K562 (cell line): ENCODE results near the gene NAP1L2. TPM values are rescaled to one million over a fixed set of nuclear protein-coding genes. Genes with fewer than 3 reads are reported as not detected.

Experiments
- ATAC-seq: fragments of 200-7000 bp; cut with Tn5 transposase; 3 replicates; pipeline ENCODE4 v1.9.1; 2020; ENCODE audit warnings: moderate library complexity
- BruUV-seq: library from RNA; stranded (reverse); fragments of 400-500 nt; replicated peaks from 2 replicates; lab custom pipeline; 2021; lab: Mats Ljungman, UMichigan
- CTCF ChIA-PET: fragments of 300-600 bp; formaldehyde crosslinking; extraction: SDS; loops from one replicate; lab custom pipeline; 2021; ENCODE audit warnings: low intra/inter-chr PET ratio; lab: Yijun Ruan, JAX
- POLR2A ChIA-PET: fragments of 300-600, 350-650 bp; sonication (Branson Sonifier 250); formaldehyde crosslinking; extraction: SDS; loops from one replicate; lab custom pipeline; 2021; ENCODE audit warnings: antibody characterized with exemption, inconsistent platforms; lab: Yijun Ruan, JAX
- DNase-seq, 4 experiments: peaks; one replicate each; pipeline versions ENCODE4 v3.0.0 to v3.0.0-alpha.2; 2011 to 2018; ENCODE audit warnings: low spot score in 3 of 4, mixed read lengths in 3 of 4; ENCODE audit errors: extremely low read depth in 1 of 4
- FAIRE-seq: peaks from 2 replicates; lab custom pipeline; 2011; peaks lifted over from hg19 to GRCh38; lab: Jason Lieb, UNC
- H2AFZ ChIP-seq: 2 replicates; pipeline ENCODE4 v1.6.0; 2011; ENCODE audit warnings: low read depth, low read length, control low read depth, inconsistent platforms
- H3K27ac ChIP-seq: fragments of 200-600 bp; 3 replicates; pipeline ENCODE4 v1.8.0; 2011; ENCODE audit warnings: low read depth, mild to moderate bottlenecking, control low read depth, inconsistent platforms, low read length, moderate library complexity, mixed read lengths; ENCODE audit errors: extremely low read depth
- H3K27me3 ChIP-seq, 2 experiments: fragments of 300-600 bp in 1 of 2; 2 replicates in 1 of 2; 3 replicates in 1 of 2; pipeline versions ENCODE4 v1.6.0 to v1.8.0; 2011; ENCODE audit warnings: inconsistent platforms in 2 of 2, low read length in 2 of 2, mild to moderate bottlenecking in 1 of 2, mixed read lengths in 1 of 2, moderate library complexity in 1 of 2; ENCODE audit not compliant: control insufficient read depth in 2 of 2, insufficient read depth in 2 of 2
- H3K36me3 ChIP-seq: fragments of 300-600 bp; 3 replicates; pipeline ENCODE4 v1.8.0; 2011; ENCODE audit warnings: mild to moderate bottlenecking, low read length, inconsistent platforms; ENCODE audit not compliant: control insufficient read depth, insufficient read depth
- H3K4me1 ChIP-seq, 2 experiments: fragments of 200-600 bp in 1 of 2; replicated peaks in 1 of 2; 2 replicates in 1 of 2; 3 replicates in 1 of 2; pipeline versions ENCODE4 v1.5.1 to v1.8.0; 2011; ENCODE audit warnings: inconsistent platforms in 2 of 2, low read length in 2 of 2, mild to moderate bottlenecking in 1 of 2, mixed read lengths in 1 of 2, moderate library complexity in 1 of 2; ENCODE audit not compliant: control insufficient read depth in 2 of 2, insufficient read depth in 2 of 2
- H3K4me2 ChIP-seq: 2 replicates; pipeline ENCODE4 v1.6.1; 2011; ENCODE audit warnings: low read length, control low read depth, inconsistent platforms, mixed read lengths; ENCODE audit not compliant: insufficient read depth
- H3K4me3 ChIP-seq: fragments of 200-600 bp; sonication (generic), shearing (Covaris generic); 2 replicates; pipeline ENCODE4 v1.5.1; 2016; ENCODE audit warnings: control low read depth, inconsistent platforms
- H3K79me2 ChIP-seq: fragments of 200-600 bp; 3 replicates; pipeline ENCODE4 v1.8.0; 2011; ENCODE audit warnings: low read length, inconsistent platforms; ENCODE audit not compliant: control insufficient read depth, insufficient read depth
- H3K9ac ChIP-seq, 2 experiments: 2 replicates each; pipeline versions ENCODE4 v1.6.0 to v1.6.1; 2011; ENCODE audit warnings: low read depth in 2 of 2, low read length in 2 of 2, control low read depth in 1 of 2, inconsistent platforms in 1 of 2, mild to moderate bottlenecking in 1 of 2, mixed read lengths in 1 of 2; ENCODE audit not compliant: insufficient read depth in 1 of 2
- H3K9me1 ChIP-seq: one replicate; pipeline ENCODE4 v1.6.0; 2011; ENCODE audit warnings: inconsistent platforms, mild to moderate bottlenecking, low read length, moderate library complexity; ENCODE audit not compliant: control insufficient read depth, insufficient read depth
- H3K9me3 ChIP-seq: replicated peaks from 2 replicates; pipeline ENCODE4 v1.5.1; 2011; ENCODE audit warnings: low read depth, low read length, inconsistent platforms; ENCODE audit not compliant: control insufficient read depth, insufficient read depth
- H4K20me1 ChIP-seq: replicated peaks from 2 replicates; pipeline ENCODE4 v1.6.1; 2011; ENCODE audit warnings: low read length, inconsistent platforms, mixed read lengths; ENCODE audit not compliant: control insufficient read depth, insufficient read depth
- BCL6 ChIP-seq: fragments of 250-450 bp; sonication (Bioruptor Pico); IDR thresholded peaks from 2 replicates; pipeline ENCODE4 v1.4.0; 2020
- BCLAF1 ChIP-seq, 2 experiments: fragments of 450-650 bp in 1 of 2; IDR thresholded peaks; 2 replicates each; pipeline ENCODE4 v1.6.1; 2011 to 2017; ENCODE audit warnings: low read depth in 2 of 2, antibody characterized with exemption in 1 of 2, borderline replicate concordance in 1 of 2, low read length in 1 of 2, mild to moderate bottlenecking in 1 of 2, mixed read lengths in 1 of 2; ENCODE audit not compliant: control insufficient read depth in 1 of 2
- CBFA2T3 ChIP-seq: fragments of 450-650 bp; IDR thresholded peaks from 2 replicates; pipeline ENCODE4 v1.6.1; 2017
- COPS2 ChIP-seq: fragments of 450-650 bp; conservative IDR thresholded peaks from 2 replicates; pipeline ENCODE4 v1.6.1; 2016; ENCODE audit warnings: mild to moderate bottlenecking, moderate library complexity
- FOSL1 ChIP-seq: fragments of 200-800 bp; sonication (Bioruptor generic); conservative IDR thresholded peaks from 2 replicates; pipeline ENCODE4 v1.6.1; 2016; ENCODE audit warnings: missing genetic modification characterization, missing compliant biosample characterization
- FOXJ2 ChIP-seq: fragments of 200-800 bp; sonication (Bioruptor generic); IDR thresholded peaks from 2 replicates; pipeline ENCODE4 v1.6.1; 2016; ENCODE audit warnings: missing genetic modification characterization, missing compliant biosample characterization
- HMBOX1 ChIP-seq: sonication (generic); IDR thresholded peaks from 2 replicates; pipeline ENCODE4 v1.6.1; 2016
- IRF1 ChIP-seq: sonication (generic); formaldehyde crosslinking; IDR thresholded peaks from 2 replicates; pipeline ENCODE4 v1.8.0; 2022; ENCODE audit warnings: missing genetic modification reagents, mild to moderate bottlenecking, borderline replicate concordance
- KAT7 ChIP-seq: sonication (generic); formaldehyde crosslinking; IDR thresholded peaks from 2 replicates; pipeline ENCODE4 v1.8.0; 2022; ENCODE audit warnings: missing genetic modification reagents, mild to moderate bottlenecking, borderline replicate concordance
- NR2C1 ChIP-seq, 2 experiments: fragments of 450-650 bp; IDR thresholded peaks; 2 replicates each; pipeline ENCODE4 v1.6.1; 2017; ENCODE audit warnings: mild to moderate bottlenecking in 2 of 2, antibody characterized with exemption in 1 of 2, inconsistent platforms in 1 of 2, missing compliant biosample characterization in 1 of 2, missing genetic modification characterization in 1 of 2
- PHB ChIP-seq: fragments of 250-450 bp; sonication (Bioruptor Pico); IDR thresholded peaks from 2 replicates; pipeline ENCODE4 v1.5.0; 2021
- PML ChIP-seq: IDR thresholded peaks from 2 replicates; pipeline ENCODE4 v1.6.1; 2012; ENCODE audit warnings: low read length, inconsistent platforms
- SMAD2 ChIP-seq: fragments of 150-350 bp; IDR thresholded peaks from 2 replicates; pipeline ENCODE4 v1.6.1; 2014; ENCODE audit warnings: low read depth, mild to moderate bottlenecking, low read length
- SRSF7 ChIP-seq: fragments of 200-400 bp; formaldehyde crosslinking; optimal IDR thresholded peaks from 2 replicates; pipeline ENCODE3; 2017; ENCODE audit warnings: mild to moderate bottlenecking, low read depth, low read length
- TGIF2 ChIP-seq: sonication (generic); formaldehyde crosslinking; IDR thresholded peaks from 2 replicates; pipeline ENCODE4 v1.8.1; 2022; ENCODE audit warnings: mild to moderate bottlenecking, missing genetic modification reagents, moderate library complexity
- THRAP3 ChIP-seq: fragments of 450-650 bp; IDR thresholded peaks from 2 replicates; pipeline ENCODE4 v1.6.1; 2016; ENCODE audit warnings: mild to moderate bottlenecking, inconsistent platforms, borderline replicate concordance
- YBX1 ChIP-seq: fragments of 450-650 bp; IDR thresholded peaks from 2 replicates; pipeline ENCODE4 v1.7.1; 2016; ENCODE audit warnings: mild to moderate bottlenecking
- ZKSCAN8 ChIP-seq: fragments of 200-800 bp; sonication (Bioruptor generic); IDR thresholded peaks from 2 replicates; pipeline ENCODE4 v1.6.1; 2016; ENCODE audit warnings: missing genetic modification characterization, missing compliant biosample characterization
- ZNF197 ChIP-seq: fragments of 200-800 bp; sonication (Bioruptor generic); IDR thresholded peaks from 2 replicates; pipeline ENCODE4 v1.6.1; 2016; ENCODE audit warnings: low read depth, missing genetic modification characterization, missing compliant biosample characterization
- ZZZ3 ChIP-seq: fragments of 450-650 bp; IDR thresholded peaks from 2 replicates; pipeline ENCODE4 v1.6.1; 2016; ENCODE audit warnings: antibody characterized with exemption, mild to moderate bottlenecking, moderate library complexity
- WGBS: fragments of 100-300 bp; shearing (Covaris generic); methylation state at CpG from one replicate; pipeline ENCODE4 v1.1.6; 2016; ENCODE audit warnings: low coverage, mixed read lengths; ENCODE audit not compliant: insufficient coverage; ENCODE audit errors: missing lambda C conversion rate; 5-methylcytosine and 5-hydroxymethylcytosine counted together
- in situ Hi-C: fragments of 300-500 bp; cut with MboI; formaldehyde crosslinking; loops from 4 replicates; pipeline ENCODE4 v1.15.0; 2018; ENCODE audit warnings: inconsistent platforms, mixed read lengths
- intact Hi-C: fragments of 100-400 bp; cut with micrococcal nuclease; formaldehyde crosslinking; loops from 2 replicates; pipeline ENCODE4 v1.14.2; 2022
- polyA plus RNA-seq, 8 experiments: library from polyadenylated mRNA; depleted of rRNA in 4 of 8; stranded (reverse) in 5 of 8; unstranded in 3 of 8; fragments of >200 nt; fragmentation: Nextera tagmentation in 2 of 8; fragmentation: Illumina TruSeq in 1 of 8; extraction: Ambion mirVana in 2 of 8; extraction: Trizol in 1 of 8; gene quantifications; 2 replicates each; pipeline versions ENCODE4 v1.2.1 to v1.2.3, GENCODE V29; 2011 to 2014; ENCODE audit warnings: inconsistent platforms in 1 of 8, missing spikeins in 1 of 8
- total RNA-seq, 7 experiments: library from RNA; depleted of rRNA in 6 of 7; stranded (reverse); fragments of >200 nt in 6 of 7; fragmentation: Illumina TruSeq in 2 of 7; extraction: Trizol in 2 of 7; gene quantifications; 2 replicates each; pipeline versions ENCODE4 v1.2.1 to v1.2.3, GENCODE V29; 2011 to 2021; ENCODE audit warnings: low replicate concordance in 1 of 7

The NAP1L2 gene
- total and polyA plus RNA-seq, 9 of the 15 experiments (the other 6 are each of a cell fraction or from before 2014, with no cell fraction given): 0.03 to 0.16 (median 0.05) TPM; not detected in 5

- WGBS: 0% methylated on average over 7 of the region's 18 CpGs
- H2AFZ ChIP-seq: no peak overlapping the region
- ChIA-PET CTCF (no interaction called here), POLR2A (no interaction called here)
- BruUV-seq: no TSS peak
- DNase-seq: no peak
- H4K20me1 ChIP-seq: no peaks in the 10 kb centered on the region
- H3K36me3 ChIP-seq: no peaks in the 10 kb centered on the region
- ATAC-seq: no peak
- in situ Hi-C loops (no loop called here), intact Hi-C loops (no loop called here)
- H3K27me3 ChIP-seq: no peaks in the 10 kb centered on the region
- H3K27ac ChIP-seq: no peak overlapping the region
- TF ChIP-seq BCL6 (CRISPR knock-in tag) (no peak), TGIF2 (CRISPR knock-in tag) (no peak), COPS2 (no peak), PML (no peak), NR2C1 (IDR thresholded peaks at IDR 0.05) (no peak), NR2C1 (tag; IDR thresholded peaks at IDR 0.05) (no peak), FOSL1 (no peak), YBX1 (no peak), PHB (no peak), IRF1 (CRISPR knock-in tag) (no peak), CBFA2T3 (no peak), ZKSCAN8 (CRISPR knock-in tag) (no peak), BCLAF1 (IDR thresholded peaks at IDR 0.05; ENCODE audit: borderline replicate concordance in 1 of 2, control insufficient read depth in 1 of 2, low read depth in 2 of 2, low read length in 1 of 2) (no peak), HMBOX1 (no peak), ZZZ3 (no peak), FOXJ2 (tag) (no peak), KAT7 (no peak), THRAP3 (no peak), SMAD2 (no peak), ZNF197 (CRISPR knock-in tag) (no peak), SRSF7 (no peak)
- no peaks in the 10 kb centered on the region for H3K79me2 ChIP-seq
- no peaks in the 10 kb centered on the region for H3K9me3 ChIP-seq
- H3K9ac ChIP-seq: no peak overlapping the region
- H3K4me1 ChIP-seq: no peaks in the 10 kb centered on the region
- H3K9me1 ChIP-seq: no peaks in the 10 kb centered on the region
- no peak for FAIRE-seq
- no peak overlapping the region for H3K4me2 ChIP-seq
- no peak overlapping the region for H3K4me3 ChIP-seq
Measured at GRCh38 chrX:73213734-73214425, 771 bp downstream of the NAP1L2 start.
